Astrocyte (in vitro differentiated cells and primary cell): Measurements from ENCODE around the gene BICDL1. TPM values are rescaled to one million over a fixed set of nuclear protein-coding genes. Genes with fewer than 3 reads are reported as not detected.

Experiments
- DNase-seq: peaks from one replicate; pipeline ENCODE4 v3.0.0-alpha.2; 2010; ENCODE audit warnings: low read depth
- FAIRE-seq: peaks from 2 replicates; lab custom pipeline; 2011; peaks lifted over from hg19 to GRCh38; lab: Jason Lieb, UNC
- H2AFZ ChIP-seq: 2 replicates; pipeline ENCODE4 v1.6.0; 2012; ENCODE audit warnings: low read depth, low read length, inconsistent platforms
- H3K27ac ChIP-seq: 2 replicates; pipeline ENCODE4 v1.5.1; 2011; ENCODE audit warnings: low read depth, low read length, inconsistent platforms
- H3K27me3 ChIP-seq: 2 replicates; pipeline ENCODE4 v1.6.0; 2011; ENCODE audit warnings: low read length, inconsistent platforms; ENCODE audit not compliant: insufficient read depth
- H3K36me3 ChIP-seq: 2 replicates; pipeline ENCODE4 v1.5.1; 2011; ENCODE audit warnings: low read length, inconsistent platforms; ENCODE audit not compliant: insufficient read depth
- H3K4me1 ChIP-seq: 2 replicates; pipeline ENCODE4 v1.5.1; 2011; ENCODE audit warnings: low read length, inconsistent platforms; ENCODE audit not compliant: insufficient read depth
- H3K4me2 ChIP-seq: 2 replicates; pipeline ENCODE4 v1.6.0; 2012; ENCODE audit warnings: low read length, inconsistent platforms
- H3K4me3 ChIP-seq: 2 replicates; pipeline ENCODE4 v1.5.1; 2011; ENCODE audit warnings: low read depth, mild to moderate bottlenecking, low read length, inconsistent platforms; ENCODE audit not compliant: insufficient read depth
- H3K79me2 ChIP-seq: 2 replicates; pipeline ENCODE4 v1.6.0; 2012; ENCODE audit warnings: mild to moderate bottlenecking, low read length, inconsistent platforms; ENCODE audit not compliant: insufficient read depth
- H3K9ac ChIP-seq: 2 replicates; pipeline ENCODE4 v1.6.0; 2012; ENCODE audit warnings: mild to moderate bottlenecking, low read length, inconsistent platforms
- H3K9me3 ChIP-seq: 2 replicates; pipeline ENCODE4 v1.5.1; 2012; ENCODE audit warnings: low read depth, mild to moderate bottlenecking, low read length, inconsistent platforms; ENCODE audit not compliant: insufficient read depth
- H4K20me1 ChIP-seq: 2 replicates; pipeline ENCODE4 v1.6.0; 2012; ENCODE audit warnings: low read length, inconsistent platforms; ENCODE audit not compliant: insufficient read depth
- H3K27ac Mint-ChIP-seq: one replicate; pipeline ENCODE4 v1.8.0; 2021; ENCODE audit warnings: mild to moderate bottlenecking, mixed read lengths; ENCODE audit not compliant: unreplicated experiment
- H3K27me3 Mint-ChIP-seq: one replicate; pipeline ENCODE4 v1.8.0; 2021; ENCODE audit warnings: low read depth, mixed read lengths; ENCODE audit not compliant: unreplicated experiment
- H3K36me3 Mint-ChIP-seq: one replicate; pipeline ENCODE4 v1.8.0; 2021; ENCODE audit warnings: low read depth, mixed read lengths; ENCODE audit not compliant: unreplicated experiment
- H3K4me1 Mint-ChIP-seq: one replicate; pipeline ENCODE4 v1.8.0; 2021; ENCODE audit warnings: low read depth, mixed read lengths; ENCODE audit not compliant: unreplicated experiment
- H3K4me3 Mint-ChIP-seq: one replicate; pipeline ENCODE4 v1.8.0; 2021; ENCODE audit warnings: mild to moderate bottlenecking, moderate library complexity, mixed read lengths; ENCODE audit not compliant: unreplicated experiment
- H3K9me3 Mint-ChIP-seq: one replicate; pipeline ENCODE4 v1.8.0; 2021; ENCODE audit warnings: mild to moderate bottlenecking, mixed read lengths; ENCODE audit not compliant: unreplicated experiment
- CTCF ChIP-seq: IDR thresholded peaks from 2 replicates; pipeline ENCODE4 v1.5.1; 2011; ENCODE audit warnings: low read depth, mild to moderate bottlenecking, inconsistent platforms, low read length, moderate library complexity; ENCODE audit not compliant: insufficient read depth
- EZH2 ChIP-seq: IDR thresholded peaks from 2 replicates; pipeline ENCODE4 v1.6.1; 2012; ENCODE audit warnings: mild to moderate bottlenecking, low read length, inconsistent platforms; ENCODE audit not compliant: insufficient read depth
- total RNA-seq: library from RNA; stranded (reverse); gene quantifications from 2 replicates; pipeline ENCODE4 v1.2.1, GENCODE V29; 2021

Gene BICDL1
- total RNA-seq, 1 donor from 2014 or later: 8.8 TPM

- H3K36me3 Mint-ChIP-seq: peaks cover 33% of the 10 kb centered on the region
- no peak overlapping the region for H3K4me3 Mint-ChIP-seq
- no peaks in the 10 kb centered on the region for H3K27me3 ChIP-seq
- H3K27ac ChIP-seq: no peak overlapping the region
- DNase-seq (no peak), FAIRE-seq (no peak)
- H2AFZ ChIP-seq: no peak overlapping the region
- H3K27ac Mint-ChIP-seq: no peak overlapping the region
- H3K36me3 ChIP-seq: peaks cover 78% of the 10 kb centered on the region
- TF ChIP-seq EZH2 (no peak), CTCF (no peak)
- no peaks in the 10 kb centered on the region for H3K9me3 ChIP-seq
- H3K4me1 Mint-ChIP-seq: no peaks in the 10 kb centered on the region
- no peaks in the 10 kb centered on the region for H3K27me3 Mint-ChIP-seq
- no peaks in the 10 kb centered on the region for H3K9me3 Mint-ChIP-seq
- peaks cover 54% of the 10 kb centered on the region for H4K20me1 ChIP-seq
- H3K4me3 ChIP-seq: no peak overlapping the region
- H3K9ac ChIP-seq: no peak overlapping the region
- no peaks in the 10 kb centered on the region for H3K4me1 ChIP-seq
- H3K79me2 ChIP-seq: no peaks in the 10 kb centered on the region
- no peak overlapping the region for H3K4me2 ChIP-seq
These were observed 145.4 kb downstream of the BICDL1 start for GRCh38 chr12:120134307-120134980.

GRCh38 chr12:120136093-120136770, 147.2 kb downstream of the BICDL1 start:
- Histone ChIP-seq H3K4me1 (peaks cover 3% of the 10 kb centered on the region), H2AFZ (no peak overlapping the region), H3K9ac (no peak overlapping the region), H3K9me3 (no peaks in the 10 kb centered on the region), H3K4me2 (no peak overlapping the region), H3K79me2 (no peaks in the 10 kb centered on the region), H3K27me3 (no peaks in the 10 kb centered on the region), H3K27ac (no peak overlapping the region), H3K4me3 (no peak overlapping the region), H3K36me3 (peaks cover 76% of the 10 kb centered on the region), H4K20me1 (peaks cover 60% of the 10 kb centered on the region)
- Mint-ChIP-seq H3K27ac (no peak overlapping the region), H3K4me3 (no peak overlapping the region), H3K4me1 (no peaks in the 10 kb centered on the region), H3K36me3 (peaks cover 44% of the 10 kb centered on the region), H3K27me3 (no peaks in the 10 kb centered on the region), H3K9me3 (no peaks in the 10 kb centered on the region)
- FAIRE-seq (no peak), DNase-seq (no peak)
- no peak for TF ChIP-seq CTCF
- TF ChIP-seq EZH2: no peak

DNA sequence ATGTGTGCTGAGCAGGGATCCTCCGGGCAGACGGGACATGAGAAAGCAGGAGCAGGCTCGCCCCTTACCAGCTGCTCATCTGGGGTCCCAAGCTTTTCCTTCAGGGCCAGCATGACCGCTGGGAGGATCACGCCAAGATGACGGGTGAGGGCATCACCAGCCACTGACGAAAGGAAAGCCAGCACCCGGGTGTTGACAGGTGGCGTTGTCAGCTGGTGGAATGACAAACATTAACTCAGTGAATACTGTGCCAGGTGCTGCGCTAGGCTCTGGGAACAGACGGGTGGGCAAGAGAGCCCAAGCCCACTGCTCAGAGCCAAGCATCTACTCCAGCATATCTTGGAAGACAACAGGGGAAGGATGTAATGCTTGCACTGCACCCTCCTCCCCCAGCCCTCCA, 148.8 kb downstream of the BICDL1 start:
- H3K27me3 ChIP-seq: no peaks in the 10 kb centered on the region
- H3K27me3 Mint-ChIP-seq: no peaks in the 10 kb centered on the region
- H3K4me1 Mint-ChIP-seq: no peaks in the 10 kb centered on the region
- H4K20me1 ChIP-seq: peaks cover 58% of the 10 kb centered on the region
- no peak overlapping the region for H3K27ac Mint-ChIP-seq
- no peak overlapping the region for H3K4me2 ChIP-seq
- peaks cover 47% of the 10 kb centered on the region for H3K36me3 Mint-ChIP-seq
- H3K79me2 ChIP-seq: no peaks in the 10 kb centered on the region
- no peak overlapping the region for H3K4me3 Mint-ChIP-seq
- peaks cover 3% of the 10 kb centered on the region for H3K4me1 ChIP-seq
- FAIRE-seq: no peak
- no peak overlapping the region for H3K4me3 ChIP-seq
- peaks cover 75% of the 10 kb centered on the region for H3K36me3 ChIP-seq
- DNase-seq: no peak
- H2AFZ ChIP-seq: no peak overlapping the region
- TF ChIP-seq EZH2: no peak
- no peak for TF ChIP-seq CTCF
- no peak overlapping the region for H3K27ac ChIP-seq
- no peak overlapping the region for H3K9ac ChIP-seq
- no peaks in the 10 kb centered on the region for H3K9me3 Mint-ChIP-seq
- H3K9me3 ChIP-seq: no peaks in the 10 kb centered on the region
